ENCODE data around the gene STON1.
"Not testable (repeated sequence)": the region's sequence is repeated elsewhere in the genome, so short reads cannot be mapped to it uniquely, and the experiment has no call there.

The STON1 gene

DNA sequence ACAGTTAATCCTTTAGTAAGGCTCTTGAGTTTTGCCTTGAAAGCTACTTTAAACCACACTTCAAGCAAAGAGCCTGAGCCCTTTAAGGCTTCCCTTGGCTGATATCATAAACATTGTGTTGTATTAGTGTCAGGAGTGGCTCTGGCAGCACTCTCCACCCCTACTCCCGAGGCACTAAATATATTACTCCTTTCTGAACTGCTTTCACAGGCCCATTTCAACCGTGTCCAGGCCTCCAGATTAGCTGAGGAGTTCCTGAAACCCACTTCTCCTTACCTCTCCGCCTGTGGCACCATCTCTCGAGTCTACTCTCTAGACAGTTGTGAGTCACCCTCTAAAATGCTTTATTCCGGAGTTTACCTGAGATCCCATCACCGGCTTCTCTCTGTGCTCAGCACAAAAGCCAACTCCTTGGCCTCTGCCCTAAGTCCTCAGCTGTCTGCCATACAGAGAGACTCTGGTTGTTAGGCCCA lies 14.4 kb upstream of the STON1 start:
- H3K4me1 ChIP-seq (ENCODE audit: control insufficient read depth in 1 of 2, insufficient read depth in 1 of 2, low read depth in 1 of 2, low read length in 1 of 2) = no peaks in the 10 kb centered on the region
- no peak overlapping the region for H3K27ac ChIP-seq
- no peaks in the 10 kb centered on the region for H3K9me3 ChIP-seq
- H3K4me3 ChIP-seq (ENCODE audit: low read depth in 1 of 2, low read length in 1 of 2) = no peak overlapping the region
- no peaks in the 10 kb centered on the region for H3K27me3 ChIP-seq
- TF ChIP-seq, protein P1, sequence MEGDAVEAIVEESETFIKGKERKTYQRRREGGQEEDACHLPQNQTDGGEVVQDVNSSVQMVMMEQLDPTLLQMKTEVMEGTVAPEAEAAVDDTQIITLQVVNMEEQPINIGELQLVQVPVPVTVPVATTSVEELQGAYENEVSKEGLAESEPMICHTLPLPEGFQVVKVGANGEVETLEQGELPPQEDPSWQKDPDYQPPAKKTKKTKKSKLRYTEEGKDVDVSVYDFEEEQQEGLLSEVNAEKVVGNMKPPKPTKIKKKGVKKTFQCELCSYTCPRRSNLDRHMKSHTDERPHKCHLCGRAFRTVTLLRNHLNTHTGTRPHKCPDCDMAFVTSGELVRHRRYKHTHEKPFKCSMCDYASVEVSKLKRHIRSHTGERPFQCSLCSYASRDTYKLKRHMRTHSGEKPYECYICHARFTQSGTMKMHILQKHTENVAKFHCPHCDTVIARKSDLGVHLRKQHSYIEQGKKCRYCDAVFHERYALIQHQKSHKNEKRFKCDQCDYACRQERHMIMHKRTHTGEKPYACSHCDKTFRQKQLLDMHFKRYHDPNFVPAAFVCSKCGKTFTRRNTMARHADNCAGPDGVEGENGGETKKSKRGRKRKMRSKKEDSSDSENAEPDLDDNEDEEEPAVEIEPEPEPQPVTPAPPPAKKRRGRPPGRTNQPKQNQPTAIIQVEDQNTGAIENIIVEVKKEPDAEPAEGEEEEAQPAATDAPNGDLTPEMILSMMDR (IDR thresholded peaks at IDR 0.05) = no peak
- H3K36me3 ChIP-seq = peaks cover 100% of the 10 kb centered on the region

DNA sequence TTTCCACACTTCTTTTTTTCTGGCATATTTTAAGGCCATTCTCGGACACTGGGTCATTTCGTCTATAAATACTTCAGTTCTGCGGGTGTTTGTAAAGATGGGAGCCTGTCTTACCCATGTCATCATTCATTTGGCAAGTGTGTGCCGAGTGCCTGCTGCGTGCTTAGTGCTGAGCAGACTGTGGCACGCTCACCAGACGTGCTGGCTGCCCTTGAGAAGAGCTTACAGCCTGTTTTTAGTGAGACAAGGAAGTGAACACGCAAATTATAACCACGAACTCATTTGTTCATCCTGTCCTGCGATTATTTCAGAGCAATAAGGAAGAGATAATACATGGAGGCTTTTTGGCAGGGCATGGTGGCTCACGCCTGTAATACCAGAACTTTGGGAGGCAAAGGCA lies 10.4 kb upstream of the STON1 start:
- Histone ChIP-seq H3K4me3 (ENCODE audit: low read depth in 1 of 2, low read length in 1 of 2) (no peak overlapping the region), H3K27ac (no peak overlapping the region), H3K27me3 (no peaks in the 10 kb centered on the region), H3K36me3 (peaks cover 83% of the 10 kb centered on the region), H3K9me3 (no peaks in the 10 kb centered on the region), H3K4me1 (ENCODE audit: control insufficient read depth in 1 of 2, insufficient read depth in 1 of 2, low read depth in 1 of 2, low read length in 1 of 2) (no peaks in the 10 kb centered on the region)
- TF ChIP-seq, protein P1 (IDR thresholded peaks at IDR 0.05) = no peak

DNA sequence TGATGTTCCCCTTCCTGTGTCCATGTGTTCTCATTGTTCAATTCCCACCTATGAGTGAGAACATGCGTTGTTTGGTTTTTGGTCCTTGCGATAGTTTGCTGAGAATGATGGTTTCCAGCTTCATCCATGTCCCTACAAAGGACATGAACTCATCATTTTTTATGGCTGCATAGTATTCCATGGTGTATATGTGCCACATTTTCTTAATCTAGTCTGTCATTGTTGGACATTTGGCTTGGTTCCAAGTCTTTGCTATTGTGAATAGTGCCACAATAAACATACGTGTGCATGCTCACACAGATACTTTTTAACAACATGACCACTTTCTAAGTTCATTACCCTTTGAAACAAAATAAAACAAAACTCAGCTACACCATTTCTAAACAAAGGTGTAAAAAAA lies 5.2 kb upstream of the STON1 start:
- H3K9me3 ChIP-seq; H3K27ac ChIP-seq; H3K4me3 ChIP-seq (ENCODE audit: low read depth in 1 of 2, low read length in 1 of 2); H3K4me1 ChIP-seq (ENCODE audit: control insufficient read depth in 1 of 2, insufficient read depth in 1 of 2, low read depth in 1 of 2, low read length in 1 of 2): not testable (repeated sequence)
- peaks cover 19% of the 10 kb centered on the region for H3K27me3 ChIP-seq
- H3K36me3 ChIP-seq = peaks cover 53% of the 10 kb centered on the region

DNA sequence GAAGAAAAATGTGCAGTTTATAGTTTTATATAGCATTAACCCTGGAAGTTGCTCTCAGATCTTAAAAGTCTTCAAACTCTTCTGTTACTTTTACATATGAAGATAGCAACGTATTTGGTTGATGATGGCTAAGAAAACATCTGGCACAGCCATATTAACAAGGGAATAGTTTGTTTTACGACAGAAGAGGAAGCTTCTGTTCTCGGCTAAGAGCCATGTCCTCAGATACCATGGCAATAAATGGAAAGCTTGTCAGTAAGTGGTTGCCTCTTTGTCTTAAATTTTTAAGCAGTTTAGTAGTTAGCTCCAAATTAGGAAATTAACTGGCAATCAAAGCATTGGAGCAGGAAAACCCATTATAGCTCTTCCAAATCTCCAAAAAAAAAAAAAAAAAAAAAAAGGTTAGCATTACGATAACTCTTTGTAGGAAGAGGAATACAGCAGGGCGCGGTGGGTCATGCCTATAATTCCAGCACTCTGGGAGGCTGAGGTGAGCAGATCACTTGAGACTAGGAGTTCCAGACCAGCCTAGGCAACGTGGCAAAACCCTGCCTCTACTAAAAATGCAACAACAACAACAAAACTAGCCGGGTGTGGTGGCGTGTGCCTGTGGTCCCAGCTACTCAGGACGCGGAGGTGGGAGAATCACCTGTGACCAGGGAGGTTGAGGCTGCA lies 4.5 kb upstream of the STON1 start:
- Histone ChIP-seq H3K4me3 (ENCODE audit: low read depth in 1 of 2, low read length in 1 of 2) (no peak overlapping the region), H3K9me3 (no peaks in the 10 kb centered on the region), H3K27me3 (peaks cover 25% of the 10 kb centered on the region), H3K27ac (no peak overlapping the region), H3K36me3 (peaks cover 46% of the 10 kb centered on the region), H3K4me1 (ENCODE audit: control insufficient read depth in 1 of 2, insufficient read depth in 1 of 2, low read depth in 1 of 2, low read length in 1 of 2) (peaks cover 0 to 9% of the 10 kb centered on the region in 2 experiments)
- TF ChIP-seq, protein P1 (IDR thresholded peaks at IDR 0.05) = no peak

DNA sequence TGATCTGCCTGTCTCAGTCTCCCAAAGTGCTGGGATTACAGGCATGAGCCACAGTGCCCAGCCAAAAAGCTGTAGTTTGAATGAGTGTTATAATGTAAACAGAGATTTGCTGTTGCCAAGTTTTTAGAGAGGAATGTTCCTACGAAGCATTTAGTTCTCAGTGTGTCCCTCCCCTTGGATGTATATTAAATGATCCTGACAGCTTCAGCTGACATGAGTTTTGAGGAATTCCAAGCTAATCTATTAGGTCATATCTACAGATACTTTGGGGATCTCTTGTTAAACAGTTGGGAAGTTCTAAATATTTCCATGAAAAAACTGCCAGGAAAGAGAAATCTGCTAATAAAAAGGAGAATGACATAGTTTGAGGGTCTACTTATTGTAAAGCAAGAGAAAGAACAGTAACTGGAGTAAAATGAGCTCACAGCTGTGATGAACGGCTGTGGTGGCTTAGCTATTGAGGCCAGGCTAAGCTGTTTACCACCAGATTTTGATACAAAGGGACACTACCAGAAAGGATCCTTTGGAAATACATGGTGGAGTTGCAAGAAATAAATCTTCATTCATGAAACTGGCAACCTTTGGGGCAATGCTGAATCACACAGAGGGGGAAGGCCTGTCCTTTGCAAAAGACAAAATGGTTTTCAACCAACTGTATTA lies 2.6 kb upstream of the STON1 start:
- no peaks in the 10 kb centered on the region for H3K9me3 ChIP-seq
- peaks cover 27% of the 10 kb centered on the region for H3K36me3 ChIP-seq
- TF ChIP-seq, protein P1 (IDR thresholded peaks at IDR 0.05) = no peak
- peaks cover 43% of the 10 kb centered on the region for H3K27me3 ChIP-seq
- no peak overlapping the region for H3K27ac ChIP-seq
- H3K4me1 ChIP-seq (ENCODE audit: control insufficient read depth in 1 of 2, insufficient read depth in 1 of 2, low read depth in 1 of 2, low read length in 1 of 2) = peaks cover 0 to 14% of the 10 kb centered on the region in 2 experiments
- no peak overlapping the region for H3K4me3 ChIP-seq (ENCODE audit: low read depth in 1 of 2, low read length in 1 of 2)

DNA sequence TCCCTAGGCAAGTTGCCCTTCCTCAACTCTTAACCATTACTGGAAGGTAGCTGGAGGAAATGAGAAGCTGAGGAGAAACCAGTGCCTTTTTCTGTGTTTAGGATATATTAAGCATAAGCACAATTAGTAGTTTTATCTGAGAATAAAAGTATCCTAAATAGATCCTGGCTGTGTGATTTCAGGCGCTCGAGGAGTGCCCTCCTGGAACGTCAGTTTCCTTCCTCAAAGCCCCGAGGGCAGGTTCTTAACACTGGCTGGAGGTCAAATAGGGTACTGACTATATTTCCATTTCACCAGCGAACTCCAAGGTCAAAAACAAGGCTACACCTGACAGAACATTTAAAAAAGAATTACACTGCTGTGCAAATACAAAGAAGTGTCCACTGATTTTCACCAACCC lies 1.5 kb upstream of the STON1 start:
- Histone ChIP-seq H3K4me3 (ENCODE audit: low read depth in 1 of 2, low read length in 1 of 2) (no peak overlapping the region), H3K27ac (no peak overlapping the region), H3K27me3 (peaks cover 43% of the 10 kb centered on the region), H3K9me3 (no peaks in the 10 kb centered on the region), H3K4me1 (ENCODE audit: control insufficient read depth in 1 of 2, insufficient read depth in 1 of 2, low read depth in 1 of 2, low read length in 1 of 2) (peaks cover 0 to 14% of the 10 kb centered on the region in 2 experiments), H3K36me3 (peaks cover 22% of the 10 kb centered on the region)
- TF ChIP-seq, protein P1 (IDR thresholded peaks at IDR 0.05) = no peak

Measured in neutrophil (primary cell).